ENCODE results near the gene TMEM240. TPM values are rescaled to one million over a fixed set of nuclear protein-coding genes. Genes with fewer than 3 reads are reported as not detected.
A peak's percentile ranks its signal among the peaks of the same experiment; 100 is the strongest.

TMEM240 gene
- total RNA-seq, 1 donor from 2014 or later, result 7.0 TPM

GRCh38 chr1:1556505-1556904 is 16.1 kb upstream of the TMEM240 start:
- no peak overlapping the region for H3K27ac Mint-ChIP-seq (ENCODE audit: unreplicated experiment)
- no peaks in the 10 kb centered on the region for H3K36me3 ChIP-seq (ENCODE audit: insufficient read depth, low read length)
- no peaks in the 10 kb centered on the region for H3K27me3 Mint-ChIP-seq (ENCODE audit: low read depth, unreplicated experiment)
- peaks cover 70% of the 10 kb centered on the region for H4K20me1 ChIP-seq (ENCODE audit: insufficient read depth, low read length)
- FAIRE-seq, result no peak
- peaks cover 14% of the 10 kb centered on the region for H3K36me3 Mint-ChIP-seq (ENCODE audit: low read depth, unreplicated experiment)
- peaks cover 51% of the 10 kb centered on the region for H3K79me2 ChIP-seq (ENCODE audit: insufficient read depth, low read length)
- no peak overlapping the region for H3K4me3 Mint-ChIP-seq (ENCODE audit: unreplicated experiment)
- no peak overlapping the region for H3K4me3 ChIP-seq (ENCODE audit: insufficient read depth, low read depth, low read length)
- H3K27me3 ChIP-seq (ENCODE audit: insufficient read depth, low read length), result no peaks in the 10 kb centered on the region
- H3K4me1 ChIP-seq (ENCODE audit: insufficient read depth, low read length), result peaks cover 5% of the 10 kb centered on the region
- no peaks in the 10 kb centered on the region for H3K9me3 ChIP-seq (ENCODE audit: insufficient read depth, low read depth, low read length)
- no peak overlapping the region for H3K9ac ChIP-seq (ENCODE audit: low read length)
- no peak overlapping the region for H2AFZ ChIP-seq (ENCODE audit: low read depth, low read length)
- TF ChIP-seq CTCF (IDR thresholded peaks at IDR 0.05; ENCODE audit: insufficient read depth, low read depth, low read length), result no peak
- TF ChIP-seq EZH2 (IDR thresholded peaks at IDR 0.05; ENCODE audit: insufficient read depth, low read length), result no peak
- H3K27ac ChIP-seq (ENCODE audit: low read depth, low read length), result no peak overlapping the region
- H3K9me3 Mint-ChIP-seq (ENCODE audit: unreplicated experiment), result no peaks in the 10 kb centered on the region
- no peak for DNase-seq (ENCODE audit: low read depth)
- H3K4me1 Mint-ChIP-seq (ENCODE audit: low read depth, unreplicated experiment), result peaks cover 16% of the 10 kb centered on the region
- no peak overlapping the region for H3K4me2 ChIP-seq (ENCODE audit: low read length)

GRCh38 chr1:1554926-1555915 is 14.8 kb upstream of the TMEM240 start:
- no peak for FAIRE-seq
- TF ChIP-seq CTCF (IDR thresholded peaks at IDR 0.05; ENCODE audit: insufficient read depth, low read depth, low read length), result no peak
- no peak for TF ChIP-seq EZH2 (IDR thresholded peaks at IDR 0.05; ENCODE audit: insufficient read depth, low read length)
- Histone ChIP-seq H4K20me1 (ENCODE audit: insufficient read depth, low read length) (peaks cover 73% of the 10 kb centered on the region), H3K9ac (ENCODE audit: low read length) (no peak overlapping the region), H3K4me3 (ENCODE audit: insufficient read depth, low read depth, low read length) (no peak overlapping the region), H3K4me1 (ENCODE audit: insufficient read depth, low read length) (peaks cover 5% of the 10 kb centered on the region), H3K9me3 (ENCODE audit: insufficient read depth, low read depth, low read length) (no peaks in the 10 kb centered on the region), H3K36me3 (ENCODE audit: insufficient read depth, low read length) (no peaks in the 10 kb centered on the region), H3K4me2 (ENCODE audit: low read length) (peak overlapping the region; percentile 52), H3K27me3 (ENCODE audit: insufficient read depth, low read length) (no peaks in the 10 kb centered on the region), H3K79me2 (ENCODE audit: insufficient read depth, low read length) (peaks cover 50% of the 10 kb centered on the region), H3K27ac (ENCODE audit: low read depth, low read length) (no peak overlapping the region), H2AFZ (ENCODE audit: low read depth, low read length) (no peak overlapping the region)
- Mint-ChIP-seq H3K9me3 (ENCODE audit: unreplicated experiment) (no peaks in the 10 kb centered on the region), H3K4me1 (ENCODE audit: low read depth, unreplicated experiment) (peaks cover 19% of the 10 kb centered on the region), H3K36me3 (ENCODE audit: low read depth, unreplicated experiment) (peaks cover 14% of the 10 kb centered on the region), H3K27me3 (ENCODE audit: low read depth, unreplicated experiment) (no peaks in the 10 kb centered on the region), H3K4me3 (ENCODE audit: unreplicated experiment) (no peak overlapping the region), H3K27ac (ENCODE audit: unreplicated experiment) (peak overlapping the region; percentile 34)
- peak; percentile 79 for DNase-seq (ENCODE audit: low read depth)

GRCh38 chr1:1554550-1554925 is 14.1 kb upstream of the TMEM240 start:
- no peak overlapping the region for H3K9ac ChIP-seq (ENCODE audit: low read length)
- no peak overlapping the region for H3K27ac ChIP-seq (ENCODE audit: low read depth, low read length)
- H3K79me2 ChIP-seq (ENCODE audit: insufficient read depth, low read length), result peaks cover 47% of the 10 kb centered on the region
- H2AFZ ChIP-seq (ENCODE audit: low read depth, low read length), result no peak overlapping the region
- H3K9me3 Mint-ChIP-seq (ENCODE audit: unreplicated experiment), result no peaks in the 10 kb centered on the region
- no peaks in the 10 kb centered on the region for H3K9me3 ChIP-seq (ENCODE audit: insufficient read depth, low read depth, low read length)
- H3K27ac Mint-ChIP-seq (ENCODE audit: unreplicated experiment), result no peak overlapping the region
- DNase-seq (ENCODE audit: low read depth), result peak; percentile 24
- H3K4me1 Mint-ChIP-seq (ENCODE audit: low read depth, unreplicated experiment), result peaks cover 19% of the 10 kb centered on the region
- H4K20me1 ChIP-seq (ENCODE audit: insufficient read depth, low read length), result peaks cover 69% of the 10 kb centered on the region
- TF ChIP-seq CTCF (IDR thresholded peaks at IDR 0.05; ENCODE audit: insufficient read depth, low read depth, low read length), result no peak
- no peak for TF ChIP-seq EZH2 (IDR thresholded peaks at IDR 0.05; ENCODE audit: insufficient read depth, low read length)
- H3K4me2 ChIP-seq (ENCODE audit: low read length), result peak overlapping the region; percentile 52
- FAIRE-seq, result no peak
- no peaks in the 10 kb centered on the region for H3K27me3 Mint-ChIP-seq (ENCODE audit: low read depth, unreplicated experiment)
- no peaks in the 10 kb centered on the region for H3K36me3 ChIP-seq (ENCODE audit: insufficient read depth, low read length)
- no peaks in the 10 kb centered on the region for H3K27me3 ChIP-seq (ENCODE audit: insufficient read depth, low read length)
- H3K4me3 ChIP-seq (ENCODE audit: insufficient read depth, low read depth, low read length), result no peak overlapping the region
- H3K4me3 Mint-ChIP-seq (ENCODE audit: unreplicated experiment), result no peak overlapping the region
- H3K36me3 Mint-ChIP-seq (ENCODE audit: low read depth, unreplicated experiment), result peaks cover 14% of the 10 kb centered on the region
- H3K4me1 ChIP-seq (ENCODE audit: insufficient read depth, low read length), result peaks cover 5% of the 10 kb centered on the region

Data from astrocyte (in vitro differentiated cells and primary cell).